ENCODE results near the gene SHC4. TPM values are rescaled to one million over a fixed set of nuclear protein-coding genes. Genes with fewer than 3 reads are reported as not detected.
A peak's percentile ranks its signal among the peaks of the same experiment; 100 is the strongest.
"Not testable (repeated sequence)": the region's sequence is repeated elsewhere in the genome, so short reads cannot be mapped to it uniquely, and the experiment has no call there.

The SHC4 gene
- total RNA-seq, 1 donor from 2014 or later = 74.2 TPM

DNA sequence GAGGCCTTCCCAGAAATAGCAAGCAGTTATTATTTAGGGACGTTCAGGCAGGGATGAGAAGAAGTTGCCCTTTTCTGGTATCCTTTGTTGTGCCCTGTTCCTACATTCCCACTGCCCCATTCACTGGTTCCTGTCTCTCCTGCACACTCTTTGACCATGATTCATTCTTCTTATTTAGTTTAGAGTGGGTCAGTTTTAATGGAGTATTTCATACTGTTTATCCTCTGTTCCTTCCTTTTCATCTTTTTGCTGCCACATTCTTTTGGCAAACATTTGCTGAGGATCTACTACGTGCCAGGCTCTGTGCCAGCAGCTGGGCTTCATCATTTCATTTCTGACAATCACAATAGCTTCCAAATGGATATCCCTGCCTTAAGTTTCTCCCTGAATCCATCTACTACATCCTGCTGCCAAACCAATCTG, 97.6 kb downstream of the SHC4 start:
- ATAC-seq = no peak

DNA sequence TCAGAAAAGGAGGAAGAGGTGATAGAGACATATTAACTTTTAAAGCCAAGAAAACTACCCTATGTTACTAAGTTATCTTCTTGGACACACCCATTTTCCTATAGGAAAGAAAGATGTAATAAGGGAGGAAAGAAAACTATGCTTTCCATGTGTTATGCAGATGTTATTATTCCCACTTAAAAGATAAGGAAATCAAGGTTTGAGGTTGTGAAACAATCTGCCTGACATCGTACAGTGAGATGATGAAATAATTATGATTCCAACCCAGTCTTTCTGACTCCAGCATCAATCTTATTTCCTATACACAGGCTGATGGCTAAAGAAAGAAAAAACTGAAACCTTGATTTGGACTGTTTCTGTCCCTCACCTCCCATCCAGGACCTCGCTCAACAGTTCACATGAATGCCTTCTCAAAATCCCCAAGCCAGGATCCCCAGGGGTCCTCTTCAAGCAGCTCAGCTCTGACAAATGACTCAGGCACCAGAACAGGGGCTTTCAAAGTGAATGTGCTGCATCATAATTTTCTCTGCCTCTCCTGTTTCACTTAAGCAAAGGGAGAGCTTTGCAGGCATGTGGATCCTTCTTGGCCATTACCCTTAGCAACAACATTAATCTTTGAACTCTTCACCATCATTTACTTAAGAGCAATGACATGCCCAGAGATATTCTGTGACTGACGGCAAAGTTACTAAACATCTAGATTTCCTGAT, 98.2 kb downstream of the SHC4 start:
- no peak for ATAC-seq
- no peak for DNase-seq (ENCODE audit: low spot score)
- intact Hi-C loops (cut with DNase I) = loop anchor here (10.0 kb wide), 1 partner anchor 289 kb away; the partner anchor contains the start of gene COPS2

More for the DNA sequence above, 97.6 kb downstream of the SHC4 start:
- intact Hi-C loops (cut with DNase I) = loop anchor here (10.0 kb wide), 1 partner anchor 289 kb away; the partner anchor contains the start of gene COPS2
- no peak for DNase-seq (ENCODE audit: low spot score)

- DNase-seq (ENCODE audit: low spot score) (no peak), ATAC-seq (no peak)
- intact Hi-C loops (cut with DNase I) = loop anchor here (5.0 to 10.0 kb wide), 2 partner anchors 100 to 292 kb away; partner anchors contain the start of genes COPS2 and SHC4
These were observed 101.0 kb downstream of the SHC4 start for GRCh38 chr15:48862705-48863104.

- ATAC-seq = peak; percentile 79
These were observed 101.8 kb downstream of the SHC4 start for GRCh38 chr15:48861813-48862431.

GRCh38 chr15:48859426-48859825, 104.3 kb downstream of the SHC4 start:
- no peak for DNase-seq (ENCODE audit: low spot score)
- no peak for ATAC-seq
- intact Hi-C loops (cut with DNase I) = no loop called here

More at GRCh38 chr15:48861813-48862431, 101.8 kb downstream of the SHC4 start:
- no peak for DNase-seq (ENCODE audit: low spot score)
- intact Hi-C loops (cut with DNase I) = loop anchor here (5.0 to 10.0 kb wide), 2 partner anchors 100 to 293 kb away; partner anchors contain the start of genes COPS2 and SHC4

DNA sequence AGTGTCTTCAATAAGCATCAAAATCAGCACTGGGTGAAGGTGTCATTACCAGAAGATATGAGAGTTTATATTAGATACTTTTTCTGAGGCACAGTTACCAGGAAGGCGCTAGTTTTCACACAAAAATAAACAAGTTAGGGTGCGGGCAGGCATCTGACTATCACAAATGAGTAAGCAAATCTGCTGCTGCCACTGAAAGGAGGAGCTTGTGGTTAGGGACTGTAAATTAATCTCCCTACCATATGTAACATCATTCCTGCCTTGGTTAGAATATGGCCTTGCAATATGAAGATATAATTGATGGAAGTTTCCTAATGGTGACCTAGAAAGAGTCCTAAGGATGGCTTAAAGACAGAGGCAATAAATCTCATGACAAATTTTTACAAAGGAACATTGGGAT, 105.3 kb downstream of the SHC4 start:
- intact Hi-C loops (cut with DNase I) = no loop called here
- no peak for DNase-seq (ENCODE audit: low spot score)
- ATAC-seq = no peak

GRCh38 chr15:48856942-48857341, 106.8 kb downstream of the SHC4 start:
- intact Hi-C loops (cut with DNase I) = no loop called here
- DNase-seq (ENCODE audit: low spot score) (no peak), ATAC-seq (no peak)

GRCh38 chr15:48855501-48856440, 107.9 kb downstream of the SHC4 start:
- ATAC-seq (peak; percentile 88), DNase-seq (ENCODE audit: low spot score) (no peak)
- intact Hi-C loops (cut with DNase I) = no loop called here

- intact Hi-C loops (cut with DNase I); DNase-seq (ENCODE audit: low spot score); ATAC-seq: not testable (repeated sequence)
These were observed 109.3 kb downstream of the SHC4 start for GRCh38 chr15:48854434-48854833.

- ATAC-seq = no peak
- intact Hi-C loops (cut with DNase I) = no loop called here
- DNase-seq (ENCODE audit: low spot score) = no peak
These were observed 111.8 kb downstream of the SHC4 start for GRCh38 chr15:48851956-48852355.

- DNase-seq (ENCODE audit: low spot score) (no peak), ATAC-seq (no peak)
- intact Hi-C loops (cut with DNase I) = no loop called here
These were observed 113.1 kb downstream of the SHC4 start for GRCh38 chr15:48850648-48851047.

GRCh38 chr15:48845123-48845522, 118.6 kb downstream of the SHC4 start:
- ATAC-seq (no peak), DNase-seq (ENCODE audit: low spot score) (no peak)
- intact Hi-C loops (cut with DNase I) = no loop called here

- no peak for ATAC-seq
- intact Hi-C loops (cut with DNase I) = no loop called here
- no peak for DNase-seq (ENCODE audit: low spot score)
These were observed 121.2 kb downstream of the SHC4 start for GRCh38 chr15:48842501-48842900.

- DNase-seq (ENCODE audit: low spot score) (no peak), ATAC-seq (no peak)
- intact Hi-C loops (cut with DNase I) = no loop called here
These were observed 129.0 kb downstream of the SHC4 start for GRCh38 chr15:48834756-48835155.

- no peak for ATAC-seq
- intact Hi-C loops (cut with DNase I) = no loop called here
- DNase-seq (ENCODE audit: low spot score) = no peak
These were observed 130.0 kb downstream of the SHC4 start for GRCh38 chr15:48833526-48834239.

DNA sequence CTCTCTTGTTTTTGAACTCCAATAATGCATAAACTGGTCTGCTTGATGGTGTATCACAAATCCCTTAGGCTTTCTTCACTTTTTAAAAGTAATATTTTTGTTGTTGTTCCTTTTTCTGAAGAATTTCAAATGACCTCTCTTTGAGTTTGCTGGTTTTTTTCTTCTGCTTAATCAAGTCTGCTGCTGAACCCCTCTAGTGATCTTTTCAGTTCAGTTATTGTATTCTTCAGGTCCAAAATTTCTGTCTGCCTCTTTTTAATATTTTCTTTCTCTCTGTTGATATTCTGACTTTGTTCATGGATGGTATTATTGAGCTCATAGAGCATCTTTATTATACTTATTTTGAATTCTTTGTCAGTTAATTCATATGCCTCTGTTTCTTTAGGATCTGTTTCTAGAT, 131.1 kb downstream of the SHC4 start:
- DNase-seq (ENCODE audit: low spot score) (no peak), ATAC-seq (no peak)
- intact Hi-C loops (cut with DNase I) = no loop called here

GRCh38 chr15:48828906-48829305, 134.8 kb downstream of the SHC4 start:
- no peak for ATAC-seq
- intact Hi-C loops (cut with DNase I) = no loop called here
- DNase-seq (ENCODE audit: low spot score) = no peak

DNA sequence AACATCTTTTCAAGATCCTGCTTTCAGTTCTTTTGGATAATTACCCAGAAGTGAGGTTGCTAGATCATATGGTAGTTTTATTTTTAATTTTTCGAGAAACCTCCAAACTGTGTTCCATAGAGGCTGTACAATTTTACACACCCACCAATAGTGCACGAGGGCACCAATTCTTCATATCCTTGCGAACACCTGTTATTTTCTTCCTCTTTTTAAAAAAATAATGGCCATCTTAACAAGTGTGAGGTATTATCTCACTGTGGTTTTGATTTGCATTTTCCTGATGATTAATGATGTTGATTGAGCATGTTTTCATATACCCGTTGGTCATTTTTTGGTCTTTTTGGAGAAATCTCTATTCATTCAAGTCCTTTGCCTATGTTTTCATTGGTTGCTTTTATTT, 135.2 kb downstream of the SHC4 start:
- intact Hi-C loops (cut with DNase I) = no loop called here
- no peak for DNase-seq (ENCODE audit: low spot score)
- no peak for ATAC-seq

GRCh38 chr15:48825075-48825474, 138.6 kb downstream of the SHC4 start:
- DNase-seq (ENCODE audit: low spot score) = no peak
- intact Hi-C loops (cut with DNase I) = no loop called here
- no peak for ATAC-seq
